Adipose tissue (tissue), 3 donors: Measurements from ENCODE around the gene ARHGAP22. TPM values are rescaled to one million over a fixed set of nuclear protein-coding genes. Genes with fewer than 3 reads are reported as not detected.

Experiments
- H3K27ac ChIP-seq: one replicate; pipeline ENCODE4 v1.5.1; 2013; ENCODE audit warnings: low read depth, low read length
- WGBS, 3 donors: extraction: QIAGEN DNeasy Blood & Tissue Kit; methylation state at CpG; one replicate each; pipeline ENCODE4 v1.1.7; 2013; 5-methylcytosine and 5-hydroxymethylcytosine counted together
- polyA plus RNA-seq, 3 donors: library from polyadenylated mRNA; stranded (reverse); fragments of 200-250 nt; gene quantifications; one replicate each; pipeline ENCODE4 v1.2.3, GENCODE V29; 2013
- donor health status: healthy with polysubstance abuse.
- donor health status: Bipolar disorder and iron deficiency.
- donor health status: healthy.

ARHGAP22 gene
- polyA plus RNA-seq, 3 donors = 0.56 to 2.9 (median 0.98) TPM

DNA sequence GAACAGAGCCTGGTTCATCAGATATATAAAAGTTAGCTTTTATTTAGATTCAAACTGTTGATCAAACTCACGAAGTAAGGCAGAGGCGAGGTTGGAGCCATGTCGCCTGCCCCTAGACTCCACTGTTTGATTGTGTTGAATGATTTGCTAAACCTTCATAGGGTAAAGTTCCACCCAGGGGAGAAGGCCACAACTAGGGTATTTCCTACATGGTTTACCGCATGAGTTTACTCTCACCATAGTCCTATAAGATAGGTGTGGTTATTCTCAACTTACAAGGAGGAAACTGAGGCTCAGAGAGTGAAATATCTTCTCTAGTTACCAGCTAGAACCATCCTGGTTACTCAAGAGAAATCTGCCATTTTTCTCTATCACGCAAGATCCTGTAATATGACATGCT, 31.8 kb downstream of the ARHGAP22 start:
- no peak overlapping the region for H3K27ac ChIP-seq
- 85 to 97% (median 94%) methylated on average over 5 of the region's 5 CpGs for WGBS, 3 donors

DNA sequence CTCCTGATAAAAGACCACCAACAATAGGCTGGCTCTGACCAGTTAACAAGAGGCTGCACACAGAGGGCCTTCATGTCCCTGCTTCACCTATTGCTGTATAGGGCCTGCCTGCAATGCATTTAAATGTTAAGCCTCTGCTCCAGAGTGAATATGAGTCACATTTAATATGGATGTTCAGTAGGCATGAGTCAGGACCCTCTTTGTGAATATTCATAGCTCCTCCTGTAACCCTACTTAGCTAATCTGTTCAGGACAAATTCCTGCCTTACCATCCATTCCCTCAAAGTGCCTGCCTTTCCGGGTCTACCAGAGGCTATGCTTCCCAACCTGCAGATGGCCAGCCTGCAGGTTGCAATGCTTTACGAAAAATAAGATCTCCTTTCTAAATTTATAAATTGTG, 32.5 kb downstream of the ARHGAP22 start:
- 79 to 98% (median 91%) methylated on average over 2 of the region's 2 CpGs for WGBS, 3 donors
- H3K27ac ChIP-seq = no peak overlapping the region

DNA sequence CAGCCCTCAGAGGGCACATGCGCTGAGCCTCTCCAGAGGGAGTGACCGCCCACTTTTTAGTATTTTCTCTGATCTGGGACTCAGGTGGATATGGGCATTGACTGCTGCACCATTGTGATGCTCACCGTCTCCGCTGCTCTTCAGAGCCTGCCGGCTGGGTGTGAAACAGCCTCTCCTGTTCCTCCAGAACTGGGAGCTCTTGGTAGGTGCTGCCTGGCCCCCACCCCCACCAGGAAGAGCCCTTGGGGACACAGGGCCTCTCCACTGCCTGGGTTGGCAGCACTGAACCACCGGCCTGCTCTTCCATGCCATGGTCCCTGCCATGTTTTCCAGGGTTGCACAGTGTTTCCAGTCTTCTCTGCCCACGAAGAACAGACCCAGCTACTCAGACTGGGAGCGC, 36.3 kb downstream of the ARHGAP22 start:
- H3K27ac ChIP-seq = no peak overlapping the region
- 93 to 98% (median 95%) methylated on average over 8 of the region's 8 CpGs for WGBS, 3 donors

DNA sequence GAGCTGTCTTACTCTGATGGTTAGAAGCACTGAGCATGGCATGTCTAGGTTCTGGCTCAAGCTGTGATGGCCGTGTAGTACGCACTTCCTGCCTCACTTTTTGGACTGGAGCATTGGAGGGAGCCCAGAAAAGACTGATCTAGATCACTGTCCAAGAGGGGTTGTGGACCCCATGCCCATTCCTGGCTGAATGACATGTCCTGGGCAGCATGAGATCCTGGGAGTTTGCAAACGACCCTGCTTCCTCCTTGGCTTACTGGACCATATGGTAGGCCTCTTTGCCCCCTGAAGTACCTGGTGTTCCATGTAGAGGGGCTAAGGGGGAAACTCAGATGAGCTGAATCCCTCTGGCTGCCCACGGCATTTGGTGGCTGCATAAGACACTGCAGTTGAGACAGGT, 36.7 kb downstream of the ARHGAP22 start:
- no peak overlapping the region for H3K27ac ChIP-seq
- WGBS, 3 donors = 74 to 80% (median 79%) methylated on average over 4 of the region's 4 CpGs

DNA sequence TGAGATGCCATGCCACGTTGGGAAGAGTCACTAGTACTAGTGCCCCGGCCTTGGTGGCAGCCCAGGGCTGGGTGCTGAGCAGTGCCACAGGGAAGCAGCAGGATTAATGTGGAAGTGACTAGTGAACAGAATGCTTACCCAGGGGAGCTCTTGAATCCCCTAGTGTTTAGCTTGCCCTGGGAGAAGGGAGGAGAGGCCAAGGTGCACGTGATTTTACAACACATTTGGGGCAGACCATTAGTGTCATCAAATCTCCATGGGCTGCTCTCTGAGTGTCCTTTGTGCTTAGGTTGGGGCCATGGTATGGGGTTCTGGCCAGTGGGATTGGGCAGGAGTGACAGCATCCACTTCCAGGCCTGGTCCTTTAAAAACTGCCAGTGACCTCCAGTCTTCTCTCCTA, 37.5 kb downstream of the ARHGAP22 start:
- 84 to 92% (median 87%) methylated on average over 3 of the region's 3 CpGs for WGBS, 3 donors

DNA sequence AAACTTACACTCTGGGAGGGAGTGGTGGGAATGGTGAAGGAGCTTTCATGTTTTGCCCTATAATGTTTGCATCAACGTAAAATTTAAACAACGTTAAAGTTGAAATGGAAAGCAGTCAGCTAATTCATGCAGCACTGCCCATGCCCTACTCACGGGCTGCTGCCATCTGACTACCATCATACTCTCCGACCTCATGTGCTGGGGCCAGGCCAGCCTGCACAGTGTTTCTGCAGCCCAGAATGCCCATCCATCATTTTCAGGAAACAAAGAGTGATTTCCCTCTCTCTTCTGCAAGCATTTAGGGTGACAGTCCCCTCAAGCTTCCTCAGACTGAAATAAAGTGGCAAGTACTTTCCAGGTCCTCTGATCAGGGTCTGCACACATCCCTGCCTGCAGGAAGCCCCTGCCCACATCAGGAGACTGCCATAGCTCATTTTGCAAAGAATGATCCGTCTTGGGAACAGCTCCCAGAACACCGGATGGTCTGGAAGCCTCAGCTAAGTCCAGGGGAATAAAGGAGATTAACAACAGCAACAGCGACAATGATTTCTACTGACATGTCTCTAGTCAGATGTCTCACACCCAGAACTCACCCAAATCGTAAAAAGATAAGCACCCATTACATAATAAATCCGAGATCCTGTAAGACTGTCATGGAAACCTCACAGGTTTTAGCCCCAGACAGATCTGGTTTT, 40.3 kb downstream of the ARHGAP22 start:
- 54 to 63% (median 56%) methylated on average over 9 of the region's 9 CpGs for WGBS, 3 donors
- no peak overlapping the region for H3K27ac ChIP-seq

More for the DNA sequence above, 37.5 kb downstream of the ARHGAP22 start:
- no peak overlapping the region for H3K27ac ChIP-seq

DNA sequence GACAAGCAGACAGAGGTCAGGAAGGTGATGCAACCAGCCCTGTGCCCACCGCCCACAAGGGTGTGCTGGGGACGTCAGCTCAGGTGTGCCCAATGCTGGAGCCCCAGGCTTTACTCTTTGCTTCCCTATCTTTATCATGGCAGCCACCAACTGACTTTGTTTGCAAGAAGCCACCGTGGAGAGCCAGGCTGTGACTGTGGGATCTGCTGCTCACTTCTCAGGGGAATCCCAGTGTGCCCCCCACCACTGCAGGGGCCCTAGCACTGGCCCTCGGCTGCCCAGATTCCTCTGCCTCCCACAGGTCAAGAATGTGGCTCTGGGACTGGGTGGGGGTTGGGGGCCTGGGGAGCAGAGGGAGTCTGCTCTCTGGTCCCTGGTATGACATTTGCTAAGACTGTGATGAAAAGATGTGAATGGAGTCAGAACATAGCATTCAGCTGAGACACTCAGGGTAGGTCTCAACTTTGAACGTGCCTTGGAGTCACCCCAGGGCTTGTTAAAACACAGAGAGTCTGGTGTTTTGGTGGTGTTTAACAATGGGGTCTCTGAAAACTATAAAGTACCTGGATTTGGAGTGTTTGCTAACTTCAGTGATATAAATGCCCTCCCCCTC, 47.3 kb downstream of the ARHGAP22 start:
- WGBS, 3 donors = 69 to 84% (median 80%) methylated on average over 5 of the region's 5 CpGs
- H3K27ac ChIP-seq = no peak overlapping the region

DNA sequence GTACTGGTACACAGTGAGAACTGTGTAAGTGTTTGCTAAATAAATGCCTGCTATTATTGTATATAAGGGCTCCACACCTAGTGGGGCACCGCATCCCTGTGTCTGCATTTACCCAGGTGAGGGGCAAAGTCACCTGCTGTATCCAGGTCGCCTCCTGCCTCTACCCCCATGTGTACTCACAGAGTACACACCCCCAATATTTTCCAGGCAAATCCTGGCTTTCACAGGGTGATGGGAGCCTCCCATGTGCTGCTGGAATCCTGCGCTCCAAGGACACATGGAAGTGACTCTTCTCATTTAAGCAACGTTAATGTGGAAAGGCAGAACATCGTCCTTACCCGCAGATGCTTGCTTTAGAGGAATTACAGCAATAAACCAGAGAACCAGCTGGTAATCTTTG, 48.2 kb downstream of the ARHGAP22 start:
- WGBS, 3 donors = 76 to 92% (median 89%) methylated on average over 6 of the region's 6 CpGs
- no peak overlapping the region for H3K27ac ChIP-seq

DNA sequence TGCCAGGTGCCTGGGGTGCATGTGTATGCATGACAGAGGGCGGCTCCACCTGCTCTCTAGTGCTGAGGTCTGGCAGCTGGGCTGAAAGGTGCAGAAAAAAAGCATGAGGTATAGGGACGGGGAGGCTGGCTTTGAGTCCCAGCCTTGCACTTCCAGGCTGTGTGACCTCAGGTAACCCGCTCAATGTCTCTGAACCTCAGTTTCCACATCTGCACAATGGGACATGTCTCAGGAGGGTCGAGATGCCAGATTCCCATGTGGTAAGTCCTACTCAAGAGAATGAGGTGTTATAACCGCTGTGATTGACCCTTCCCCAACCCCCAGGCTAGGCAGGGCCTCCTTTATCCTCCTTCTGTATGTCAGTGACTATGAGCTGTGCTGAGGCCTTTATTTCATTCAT, 48.8 kb downstream of the ARHGAP22 start:
- 85 to 93% (median 91%) methylated on average over 5 of the region's 5 CpGs for WGBS, 3 donors
- no peak overlapping the region for H3K27ac ChIP-seq

DNA sequence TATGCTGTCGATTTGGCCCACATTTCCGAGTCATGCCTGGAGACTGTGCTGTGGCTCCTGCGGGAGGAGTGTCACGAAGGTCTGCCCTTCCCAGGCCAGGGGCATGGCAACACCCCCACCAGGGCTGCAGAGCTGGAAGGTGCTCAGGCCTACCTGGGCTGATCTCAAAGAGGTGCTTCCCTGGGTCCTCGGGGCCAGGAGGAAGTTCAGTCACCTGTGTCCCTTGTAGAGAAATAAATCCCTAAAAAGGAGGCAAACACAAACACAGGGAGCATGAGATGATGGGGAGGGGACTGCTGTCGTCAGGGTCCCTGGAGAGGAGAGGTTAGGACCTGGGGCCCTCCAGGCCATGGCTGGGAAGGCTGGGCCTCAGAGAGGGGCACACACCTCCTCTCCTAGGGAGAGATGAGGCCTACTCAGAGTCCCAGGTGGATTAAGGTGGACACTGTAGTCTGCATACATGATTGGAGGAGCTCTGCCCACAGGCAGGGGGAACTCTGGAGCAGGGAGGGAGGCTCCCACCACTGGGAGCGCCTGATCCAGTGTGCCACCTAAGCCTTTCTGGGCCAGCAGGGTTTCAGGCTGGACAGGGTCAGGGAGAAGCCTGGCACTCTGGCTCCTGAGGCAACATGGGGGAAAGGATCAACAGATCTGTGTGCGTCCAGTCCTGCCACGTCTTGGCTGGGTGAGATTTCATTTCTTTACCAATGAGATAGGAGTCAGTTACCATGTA, 49.4 kb downstream of the ARHGAP22 start:
- 71 to 82% (median 77%) methylated on average over 9 of the region's 9 CpGs for WGBS, 3 donors
- H3K27ac ChIP-seq = no peak overlapping the region

DNA sequence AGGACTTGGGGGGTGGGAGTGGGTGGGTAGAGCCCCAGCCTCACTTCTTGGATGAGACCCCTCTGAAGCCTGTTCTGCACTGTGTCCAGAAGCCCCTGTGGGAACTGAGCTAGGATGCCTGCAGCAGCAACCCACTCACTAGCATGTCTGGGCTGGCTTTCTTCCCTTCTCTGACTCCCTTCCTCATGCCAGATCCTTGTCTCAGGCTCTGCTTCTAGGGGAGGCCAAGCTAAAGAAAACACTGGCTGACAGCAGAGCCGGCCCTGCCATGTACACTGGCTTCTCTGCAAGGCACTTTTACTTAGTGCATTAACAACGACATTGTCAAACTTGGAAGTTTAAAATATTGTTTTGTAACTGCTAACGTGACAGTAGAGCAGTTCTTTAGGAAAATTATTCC, 50.2 kb downstream of the ARHGAP22 start:
- H3K27ac ChIP-seq = no peak overlapping the region
- 50 to 62% (median 61%) methylated on average over 3 of the region's 3 CpGs for WGBS, 3 donors

DNA sequence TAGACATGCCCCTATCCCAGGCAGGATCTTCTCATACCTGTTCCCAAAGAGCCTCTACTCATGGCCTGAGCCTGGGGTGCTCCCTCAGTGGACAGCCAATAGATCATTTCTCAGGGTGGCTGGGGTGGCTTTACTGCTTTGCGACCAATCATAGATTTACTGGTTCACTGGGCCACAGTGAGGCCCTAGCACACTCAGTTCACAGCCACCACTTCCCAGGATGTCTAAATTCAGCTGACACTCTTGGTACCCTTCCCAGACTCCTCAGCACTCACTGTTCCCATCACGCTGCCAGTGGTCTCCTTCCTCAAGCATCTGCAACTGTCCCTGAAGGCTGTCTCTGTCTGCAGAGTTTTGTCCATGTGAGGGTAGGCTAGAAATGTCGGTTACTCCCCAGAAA, 50.6 kb downstream of the ARHGAP22 start:
- H3K27ac ChIP-seq = no peak overlapping the region
- 67 to 78% (median 76%) methylated on average over 3 of the region's 3 CpGs for WGBS, 3 donors

DNA sequence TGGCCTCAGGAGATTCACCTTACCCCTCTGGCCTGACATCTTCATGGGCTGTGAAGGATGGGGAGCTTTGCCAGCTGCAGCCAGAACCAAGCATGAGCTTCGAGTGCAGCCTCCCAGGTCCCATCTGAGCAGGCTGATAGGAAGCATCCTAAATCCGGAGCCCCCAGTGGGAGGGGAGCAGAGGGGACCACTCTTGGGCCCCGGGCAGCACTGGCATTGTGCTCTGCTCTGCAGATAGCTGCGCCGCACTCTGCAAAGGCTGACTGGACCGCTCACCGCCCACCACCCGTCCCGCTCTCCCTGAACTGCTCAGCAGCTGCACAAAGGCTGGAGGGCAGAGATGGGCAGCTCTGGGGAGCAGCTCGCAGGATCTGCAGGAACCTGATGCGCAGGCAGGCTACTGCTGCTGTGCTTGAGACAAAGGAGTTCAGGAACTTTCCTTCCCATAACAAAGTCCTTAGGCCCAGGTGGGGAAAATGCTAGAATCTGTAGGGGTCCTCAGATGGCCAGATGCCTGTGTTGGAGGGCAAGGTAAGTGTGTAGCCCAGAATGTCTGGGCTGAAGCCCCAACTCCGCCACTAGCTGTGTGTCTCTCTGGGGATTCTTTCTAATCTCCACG, 51.8 kb downstream of the ARHGAP22 start:
- WGBS, 3 donors = 87 to 94% (median 90%) methylated on average over 13 of the region's 13 CpGs
- no peak overlapping the region for H3K27ac ChIP-seq

DNA sequence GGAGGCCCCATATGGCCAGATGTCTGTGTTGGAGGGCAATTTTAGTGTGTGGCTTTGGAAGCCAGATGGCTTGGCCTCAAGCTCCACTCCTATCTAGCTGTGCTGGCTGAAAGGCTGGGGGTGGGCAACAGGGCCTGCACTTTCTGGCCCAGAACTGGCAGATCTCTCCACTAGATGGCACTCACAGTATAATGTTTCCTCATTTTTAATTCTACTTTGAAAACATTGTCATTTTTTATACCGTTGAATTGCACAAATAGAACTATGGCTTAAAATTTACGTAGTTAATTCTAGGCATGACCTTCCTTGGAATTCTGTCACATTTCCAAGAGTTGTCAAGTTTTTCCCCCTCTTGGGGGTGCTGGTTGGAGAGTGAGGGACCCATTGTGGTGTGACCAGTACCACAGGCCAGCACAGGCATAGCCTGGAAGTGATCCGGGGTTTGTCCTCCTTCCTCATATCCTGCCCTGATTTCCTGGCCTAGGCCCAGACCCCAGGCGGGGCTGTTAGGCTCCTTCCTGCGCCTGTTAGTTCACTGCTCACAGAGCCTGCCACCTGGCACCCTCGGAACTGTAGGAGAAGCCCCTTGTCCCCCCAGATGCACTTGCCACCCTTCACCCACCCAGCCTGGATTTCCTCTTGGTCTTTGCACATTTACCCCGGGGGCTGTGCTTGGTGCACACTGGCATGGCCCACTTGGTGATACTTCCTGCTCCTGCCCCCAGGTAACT, 52.8 kb downstream of the ARHGAP22 start:
- 27 to 47% (median 38%) methylated on average over 7 of the region's 7 CpGs for WGBS, 3 donors
- H3K27ac ChIP-seq = no peak overlapping the region

DNA sequence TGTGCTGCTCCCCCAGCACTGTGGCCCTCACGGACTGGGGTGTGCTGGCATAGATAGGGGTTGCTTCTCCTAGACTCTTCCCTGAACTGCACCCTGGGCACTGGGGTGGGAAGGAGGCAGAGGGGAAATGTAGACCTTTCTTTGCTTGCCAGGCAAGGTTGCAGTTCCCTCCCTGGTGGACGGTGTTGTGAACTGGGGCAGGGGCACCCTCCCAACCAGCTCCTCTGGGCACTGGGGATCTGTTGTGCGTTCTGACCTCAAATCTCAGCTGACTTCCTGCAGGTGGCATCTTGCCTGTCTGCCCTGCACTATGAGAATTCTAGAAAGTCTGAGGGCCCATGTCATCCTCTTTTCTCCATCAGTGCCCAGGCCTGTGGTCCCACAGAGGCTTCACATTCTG, 53.9 kb downstream of the ARHGAP22 start:
- WGBS, 3 donors = 57 to 71% (median 64%) methylated on average over 3 of the region's 3 CpGs
- no peak overlapping the region for H3K27ac ChIP-seq

DNA sequence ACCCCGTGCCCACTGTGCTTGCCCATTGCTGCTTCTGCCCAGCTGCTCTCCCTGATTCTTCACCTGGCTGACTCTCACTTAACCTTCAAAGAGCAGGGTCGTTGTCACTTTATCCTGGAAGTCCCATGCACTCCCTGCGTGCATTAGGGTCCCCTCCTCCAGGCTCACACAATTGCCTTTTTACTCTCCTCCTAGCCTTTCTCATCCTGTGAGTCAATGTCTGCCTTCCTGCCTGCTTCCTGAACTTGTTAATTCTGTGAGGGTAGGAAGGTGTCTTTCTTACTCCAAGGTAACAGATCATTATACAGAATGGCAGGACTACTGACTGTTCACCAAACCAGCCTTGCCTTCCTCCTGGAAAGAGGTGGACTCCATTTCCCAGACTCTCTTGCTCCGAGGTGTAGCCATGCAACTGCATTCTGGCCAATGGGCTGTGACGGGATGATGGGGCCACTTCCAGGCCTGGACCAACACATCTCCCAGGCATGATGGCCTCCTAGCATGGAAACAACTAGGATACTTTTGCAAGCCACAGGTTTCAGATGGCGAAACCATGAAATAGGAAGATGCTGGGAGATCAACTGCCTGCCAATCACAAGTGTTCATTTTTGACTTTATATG, 54.7 kb downstream of the ARHGAP22 start:
- no peak overlapping the region for H3K27ac ChIP-seq
- 83 to 91% (median 88%) methylated on average over 6 of the region's 6 CpGs for WGBS, 3 donors

DNA sequence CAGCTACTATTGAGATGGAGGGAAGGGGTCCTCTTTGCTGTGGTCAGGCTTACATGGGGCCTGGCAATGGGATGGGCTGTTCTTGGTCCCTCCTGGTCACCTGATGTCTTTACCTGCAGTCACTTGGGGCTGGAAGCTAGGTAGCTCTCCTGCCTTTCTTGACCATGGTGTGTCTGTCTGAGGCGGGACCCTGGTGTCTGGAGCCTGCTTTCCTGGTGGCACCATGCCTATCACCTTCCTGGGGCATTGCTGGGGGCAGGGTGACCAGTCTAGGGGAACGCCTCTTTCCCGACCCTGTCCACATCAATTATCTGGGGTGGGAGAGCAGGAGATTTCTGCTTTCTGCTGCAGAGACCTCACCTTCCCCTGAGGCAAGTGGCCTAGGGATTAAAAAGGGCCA, 55.6 kb downstream of the ARHGAP22 start:
- WGBS, 3 donors = 70 to 92% (median 89%) methylated on average over 3 of the region's 3 CpGs
- no peak overlapping the region for H3K27ac ChIP-seq

DNA sequence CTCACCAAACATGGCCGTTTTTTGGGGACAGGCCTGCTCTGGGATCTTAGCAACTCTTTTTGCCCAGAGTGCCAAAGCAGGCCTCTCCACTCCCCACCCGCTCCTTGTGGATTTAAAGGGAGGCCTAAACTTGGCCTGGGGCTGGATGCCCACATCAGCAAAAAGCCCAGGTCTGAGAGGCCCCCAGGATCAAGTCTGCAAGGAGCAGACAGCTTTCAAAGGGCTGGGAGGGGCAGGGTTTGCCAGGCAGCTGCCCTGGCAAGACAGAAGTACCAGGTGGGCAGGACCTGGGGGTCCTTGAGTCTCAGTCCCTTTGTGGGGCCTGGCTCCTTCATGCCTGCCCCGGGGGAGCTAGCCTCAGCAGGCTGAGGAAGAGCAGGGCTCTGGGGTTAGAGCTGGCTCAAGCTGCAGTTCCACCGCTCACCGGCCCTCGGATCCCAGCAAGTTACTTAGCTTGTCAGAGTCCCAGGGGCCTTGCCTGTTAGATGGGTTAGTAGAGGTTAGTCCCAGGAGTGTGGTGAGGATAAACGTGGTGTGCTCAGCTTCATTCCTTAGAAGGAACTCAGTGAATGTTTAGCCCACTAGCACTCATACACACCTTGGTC, 56.2 kb downstream of the ARHGAP22 start:
- WGBS, 3 donors = 64 to 81% (median 78%) methylated on average over 6 to 7 of the region's 7 CpGs
- H3K27ac ChIP-seq = no peak overlapping the region
